Keratinocyte (primary cell): ENCODE measurements around the gene SLC31A2.

Experiments used
- EZH2 ChIP-seq: IDR thresholded peaks from one replicate; pipeline ENCODE4 v1.6.1; 2012; ENCODE audit warnings: inconsistent platforms, mild to moderate bottlenecking, low read length, moderate library complexity
- TF ChIP-seq, protein P1 (sequence below), 3 experiments: IDR thresholded peaks in 1 of 3; conservative IDR thresholded peaks in 1 of 3; optimal IDR thresholded peaks in 1 of 3; 2 replicates in 2 of 3; 3 replicates in 1 of 3; pipeline versions ENCODE3 to v1.5.1; 2011; ENCODE audit warnings: low read length in 3 of 3, mild to moderate bottlenecking in 3 of 3, moderate library complexity in 2 of 3, control low read depth in 1 of 3, inconsistent platforms in 1 of 3; ENCODE audit not compliant: insufficient read depth in 2 of 3; ENCODE audit errors: extremely low read depth in 1 of 3

DNA sequence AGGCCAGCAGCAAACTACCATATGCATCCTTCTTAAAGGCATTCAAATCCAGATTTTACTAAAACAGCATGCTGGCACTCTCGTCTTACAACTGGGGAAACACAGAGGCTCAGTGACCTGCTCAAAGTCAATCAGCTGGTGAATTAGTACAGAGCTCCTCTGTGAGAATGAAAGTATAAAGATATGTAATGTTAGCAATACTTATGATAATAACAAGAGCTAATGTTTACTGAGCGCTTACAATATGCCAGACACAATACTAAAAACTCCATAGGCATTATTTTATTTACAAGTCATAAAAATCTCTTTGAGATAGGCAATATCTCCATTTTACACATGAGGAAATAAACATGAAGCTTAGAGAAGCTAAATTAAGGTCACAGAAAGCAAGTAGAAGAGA is 41.6 kb downstream of the SLC31A2 start:
- TF ChIP-seq, protein P1, sequence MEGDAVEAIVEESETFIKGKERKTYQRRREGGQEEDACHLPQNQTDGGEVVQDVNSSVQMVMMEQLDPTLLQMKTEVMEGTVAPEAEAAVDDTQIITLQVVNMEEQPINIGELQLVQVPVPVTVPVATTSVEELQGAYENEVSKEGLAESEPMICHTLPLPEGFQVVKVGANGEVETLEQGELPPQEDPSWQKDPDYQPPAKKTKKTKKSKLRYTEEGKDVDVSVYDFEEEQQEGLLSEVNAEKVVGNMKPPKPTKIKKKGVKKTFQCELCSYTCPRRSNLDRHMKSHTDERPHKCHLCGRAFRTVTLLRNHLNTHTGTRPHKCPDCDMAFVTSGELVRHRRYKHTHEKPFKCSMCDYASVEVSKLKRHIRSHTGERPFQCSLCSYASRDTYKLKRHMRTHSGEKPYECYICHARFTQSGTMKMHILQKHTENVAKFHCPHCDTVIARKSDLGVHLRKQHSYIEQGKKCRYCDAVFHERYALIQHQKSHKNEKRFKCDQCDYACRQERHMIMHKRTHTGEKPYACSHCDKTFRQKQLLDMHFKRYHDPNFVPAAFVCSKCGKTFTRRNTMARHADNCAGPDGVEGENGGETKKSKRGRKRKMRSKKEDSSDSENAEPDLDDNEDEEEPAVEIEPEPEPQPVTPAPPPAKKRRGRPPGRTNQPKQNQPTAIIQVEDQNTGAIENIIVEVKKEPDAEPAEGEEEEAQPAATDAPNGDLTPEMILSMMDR (optimal IDR thresholded peaks at IDR 0.05 in 1 of 3, IDR thresholded peaks at IDR 0.05 in 1 of 3, conservative IDR thresholded peaks at IDR 0.05 in 1 of 3; ENCODE audit: extremely low read depth in 1 of 3, insufficient read depth in 2 of 3, low read length in 3 of 3): no peak
- no peak for TF ChIP-seq EZH2
